Effector memory CD4-positive, alpha-beta T cell (primary cell): ENCODE measurements around the gene MEX3D.

Experiments used
- DNase-seq, 3 donors: peaks; one replicate each; pipeline ENCODE4 v3.0.0-alpha.2; 2020
- H3K27ac ChIP-seq: 2 replicates; pipeline ENCODE4 v1.7.0; 2013; ENCODE audit warnings: mild to moderate bottlenecking, low read length, moderate library complexity; ENCODE audit not compliant: insufficient read depth, poor library complexity, severe bottlenecking
- H3K27me3 ChIP-seq: replicated peaks from 2 replicates; pipeline ENCODE4 v1.7.0; 2013; ENCODE audit warnings: mild to moderate bottlenecking, low read length; ENCODE audit not compliant: insufficient read depth, control insufficient read depth, poor library complexity, severe bottlenecking
- H3K36me3 ChIP-seq: 2 replicates; pipeline ENCODE4 v1.7.0; 2013; ENCODE audit warnings: mild to moderate bottlenecking, low read length, moderate library complexity; ENCODE audit not compliant: control insufficient read depth, insufficient read depth
- H3K4me1 ChIP-seq: 2 replicates; pipeline ENCODE4 v1.7.0; 2013; ENCODE audit warnings: low read length, mild to moderate bottlenecking; ENCODE audit not compliant: control insufficient read depth, insufficient read depth, poor library complexity, severe bottlenecking
- H3K4me3 ChIP-seq: 2 replicates; pipeline ENCODE4 v1.7.0; 2013; ENCODE audit warnings: low read length, low read depth, mild to moderate bottlenecking; ENCODE audit not compliant: insufficient read depth, poor library complexity, severe bottlenecking
- H3K9me3 ChIP-seq: 2 replicates; pipeline ENCODE4 v1.7.0; 2013; ENCODE audit warnings: mild to moderate bottlenecking, low read length, moderate library complexity; ENCODE audit not compliant: control insufficient read depth

MEX3D gene

DNA sequence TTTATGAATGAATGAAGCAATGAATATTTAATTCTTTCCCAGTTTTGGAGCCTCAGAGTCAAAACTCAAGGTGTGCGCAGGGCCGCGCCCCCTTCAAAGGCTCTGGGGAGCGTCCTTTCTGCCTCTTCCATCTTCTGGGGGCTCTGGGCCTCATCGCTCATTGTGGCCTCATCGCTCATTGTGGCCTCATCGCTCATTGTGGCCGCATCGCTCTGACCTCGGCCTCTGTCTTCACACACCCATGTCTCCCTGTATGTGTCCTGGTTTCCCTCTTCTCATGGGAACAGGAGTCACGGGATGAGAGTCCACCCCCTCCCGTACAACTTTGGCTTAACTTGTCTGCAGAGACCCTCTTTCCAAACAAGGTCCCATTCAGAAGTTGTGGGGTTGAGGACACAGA lies 3.2 kb upstream of the MEX3D start:
- Histone ChIP-seq H3K36me3 (no peaks in the 10 kb centered on the region), H3K4me3 (no peak overlapping the region), H3K4me1 (peaks cover 8% of the 10 kb centered on the region), H3K27ac (no peak overlapping the region), H3K9me3 (no peaks in the 10 kb centered on the region), H3K27me3 (peaks cover 6% of the 10 kb centered on the region)
- DNase-seq, result no peak

DNA sequence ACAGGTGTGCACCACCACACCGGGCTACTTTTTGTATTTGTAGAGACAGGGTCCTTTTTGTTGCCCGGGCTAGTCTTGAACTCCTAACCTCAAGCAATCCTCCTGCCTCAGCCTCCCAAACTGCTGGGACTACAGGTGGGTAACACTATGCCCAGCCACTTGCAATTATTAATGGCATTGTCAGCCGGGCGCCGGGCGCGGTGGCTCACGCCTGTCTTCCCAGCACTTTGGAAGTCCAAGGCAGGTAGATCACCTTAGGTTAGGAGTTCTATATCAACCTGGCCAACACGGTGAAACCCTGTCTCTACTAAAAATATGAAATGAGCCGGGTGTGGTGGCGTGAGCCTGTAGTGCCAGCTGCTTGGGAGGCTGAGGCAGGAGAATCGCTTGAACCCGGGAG lies 2.7 kb upstream of the MEX3D start:
- Histone ChIP-seq H3K9me3 (no peaks in the 10 kb centered on the region), H3K4me1 (peaks cover 8% of the 10 kb centered on the region), H3K36me3 (no peaks in the 10 kb centered on the region), H3K4me3 (no peak overlapping the region), H3K27ac (no peak overlapping the region), H3K27me3 (peaks cover 6% of the 10 kb centered on the region)
- DNase-seq, result no peak

DNA sequence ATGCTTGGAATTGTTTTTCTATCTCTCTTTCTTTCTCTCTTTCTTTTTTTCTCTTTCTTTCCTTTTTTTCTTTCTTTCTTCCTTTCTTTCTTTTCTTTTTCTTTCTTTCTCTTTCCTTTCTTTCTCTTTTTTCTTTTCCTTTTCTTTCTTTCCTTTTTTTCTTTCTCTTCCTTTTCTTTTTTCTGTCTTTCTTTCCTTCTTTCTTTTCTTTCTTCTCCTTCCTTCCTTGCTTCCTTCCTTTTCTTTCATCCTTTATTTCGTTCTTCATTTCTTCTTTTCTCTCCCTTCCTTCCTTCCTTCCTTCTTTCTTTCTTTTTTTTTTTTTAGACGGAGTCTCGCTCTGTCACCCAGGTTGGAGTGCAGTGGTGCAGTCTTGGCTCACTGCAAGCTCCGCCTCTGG lies 1.9 kb upstream of the MEX3D start:
- DNase-seq, result no peak
- Histone ChIP-seq H3K27me3 (peaks cover 6% of the 10 kb centered on the region), H3K4me3 (no peak overlapping the region)

DNA sequence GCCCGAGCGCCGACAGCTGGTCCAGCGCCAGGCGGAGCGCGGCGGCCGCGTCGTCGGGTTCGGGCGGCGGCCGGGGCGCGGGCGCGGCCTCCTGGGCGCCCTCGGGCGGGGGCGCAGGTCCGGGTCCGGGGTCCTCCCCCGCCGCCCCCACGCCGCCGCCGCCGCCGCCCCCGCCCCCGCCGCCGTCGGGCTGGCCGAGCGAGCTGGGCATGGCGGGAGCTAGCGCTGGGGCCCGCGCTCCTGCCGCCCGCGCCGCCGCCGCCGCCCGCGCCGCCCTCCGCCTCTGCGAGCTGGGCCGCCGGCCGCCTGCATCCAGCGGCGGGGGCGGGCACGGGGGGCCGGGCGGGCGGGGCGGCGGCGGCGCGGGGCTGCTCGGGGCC lies 287 bp downstream of the MEX3D start:
- DNase-seq, result no peak

More for the DNA sequence above, 1.9 kb upstream of the MEX3D start:
- H3K36me3 ChIP-seq, result no peaks in the 10 kb centered on the region
- no peak overlapping the region for H3K27ac ChIP-seq
- H3K4me1 ChIP-seq, result peaks cover 8% of the 10 kb centered on the region
- H3K9me3 ChIP-seq, result no peaks in the 10 kb centered on the region

DNA sequence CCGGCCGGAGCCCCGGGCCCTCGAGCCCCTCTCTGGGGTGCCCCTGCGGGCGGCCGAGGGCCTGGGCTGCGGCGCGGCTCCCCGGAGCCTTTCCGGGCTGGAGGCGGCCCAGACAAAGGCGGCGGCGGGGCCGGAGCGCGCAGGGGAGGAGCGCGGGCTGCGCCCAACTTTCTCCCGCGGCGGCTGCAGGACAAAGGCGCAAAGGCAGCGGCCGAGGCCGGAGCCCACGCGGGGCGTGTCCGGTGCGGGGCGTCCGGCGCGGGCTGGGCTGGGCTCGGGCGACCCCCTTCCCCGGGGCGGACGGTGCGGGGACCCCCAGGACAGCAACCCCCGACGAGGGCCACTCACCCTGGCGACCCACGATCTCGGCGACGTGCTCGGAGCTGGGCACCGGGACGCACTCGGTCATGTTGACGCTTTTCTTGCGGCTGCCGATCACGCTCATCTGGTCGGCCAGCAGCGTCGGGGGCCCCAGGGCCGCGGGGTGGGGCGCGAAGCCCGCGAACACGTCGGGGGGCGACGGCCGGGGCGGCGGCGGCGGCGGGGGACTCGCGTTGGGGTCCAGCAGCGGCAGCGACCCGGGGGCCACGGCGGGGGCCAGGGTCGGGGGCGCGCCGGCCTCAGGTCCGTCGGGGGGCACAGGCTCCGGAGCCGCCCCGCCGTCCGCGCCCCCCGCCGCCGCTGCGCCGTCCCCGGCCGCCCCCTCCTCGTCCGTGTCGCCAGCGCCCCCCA lies 843 bp downstream of the MEX3D start:
- H3K27me3 ChIP-seq, result peaks cover 6% of the 10 kb centered on the region
- no peak for DNase-seq
- no peak overlapping the region for H3K27ac ChIP-seq
- H3K36me3 ChIP-seq, result no peaks in the 10 kb centered on the region
- peak overlapping the region; percentile 35 for H3K4me3 ChIP-seq
- H3K4me1 ChIP-seq, result peaks cover 8% of the 10 kb centered on the region
- H3K9me3 ChIP-seq, result no peaks in the 10 kb centered on the region

More for the DNA sequence above, 287 bp downstream of the MEX3D start:
- Histone ChIP-seq H3K4me3 (no peak overlapping the region), H3K27me3 (peaks cover 6% of the 10 kb centered on the region), H3K4me1 (peaks cover 8% of the 10 kb centered on the region), H3K9me3 (no peaks in the 10 kb centered on the region), H3K27ac (no peak overlapping the region), H3K36me3 (no peaks in the 10 kb centered on the region)

DNA sequence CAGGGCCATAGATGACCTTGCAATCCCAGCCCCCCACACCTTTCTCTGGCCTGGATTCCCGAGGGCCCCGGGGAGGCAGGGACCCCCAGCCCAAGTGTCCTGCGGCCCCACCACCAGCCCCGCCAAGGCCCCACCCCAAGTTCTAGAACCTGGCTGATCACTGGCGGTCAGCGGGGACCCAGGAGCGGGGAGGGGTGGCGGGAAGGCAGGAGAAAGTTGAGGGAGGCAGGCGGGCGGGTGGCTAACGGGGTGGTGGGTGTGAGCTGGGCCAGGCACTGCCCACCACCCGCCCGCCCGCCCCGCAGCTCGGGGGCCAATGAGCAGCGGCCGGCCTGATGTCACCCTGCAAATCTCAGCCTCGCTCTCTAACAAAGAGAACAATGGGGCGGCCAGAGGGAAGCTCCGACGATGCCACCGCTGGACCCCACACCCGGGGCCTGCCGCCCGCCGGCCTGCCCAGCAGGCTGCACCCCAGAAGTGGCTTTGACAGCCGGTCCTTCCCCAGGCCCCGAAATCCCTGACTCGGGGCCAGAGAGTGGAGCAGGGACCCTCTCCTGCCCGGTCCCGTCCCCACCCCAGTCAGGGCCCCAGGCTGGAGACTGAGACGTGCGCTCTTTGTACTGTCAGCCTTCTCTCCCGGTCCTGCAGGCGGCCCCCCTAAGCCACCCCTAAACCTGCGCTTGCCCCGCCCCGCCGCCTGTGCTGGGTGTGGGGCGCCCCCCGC lies 1.6 kb downstream of the MEX3D start:
- H3K9me3 ChIP-seq, result no peaks in the 10 kb centered on the region
- no peak overlapping the region for H3K4me3 ChIP-seq
- H3K4me1 ChIP-seq, result peaks cover 8% of the 10 kb centered on the region
- no peak for DNase-seq
- H3K36me3 ChIP-seq, result no peaks in the 10 kb centered on the region
- H3K27me3 ChIP-seq, result peaks cover 6% of the 10 kb centered on the region
- no peak overlapping the region for H3K27ac ChIP-seq

DNA sequence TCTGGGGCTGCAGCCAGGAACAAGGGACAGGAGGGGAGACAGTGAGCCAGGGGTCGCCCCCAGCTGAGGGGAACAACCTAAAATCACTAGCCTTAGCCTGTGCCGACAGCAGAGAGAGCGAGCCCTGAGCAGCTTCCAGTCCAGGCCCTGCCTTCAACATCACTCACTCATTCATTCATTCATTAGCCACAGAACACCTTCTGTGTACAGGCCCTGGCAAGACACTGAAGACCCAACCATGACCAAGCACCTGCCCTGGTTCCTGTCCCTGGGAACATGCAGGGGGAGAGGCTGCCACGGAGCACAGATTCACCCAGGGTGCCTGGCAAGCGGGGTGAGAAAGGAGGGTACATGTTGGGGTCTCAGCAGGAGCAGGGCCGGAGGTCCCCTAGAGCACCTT lies 4.9 kb downstream of the MEX3D start:
- no peak for DNase-seq
- Histone ChIP-seq H3K36me3 (no peaks in the 10 kb centered on the region), H3K27me3 (peaks cover 6% of the 10 kb centered on the region), H3K4me1 (peaks cover 2% of the 10 kb centered on the region), H3K9me3 (no peaks in the 10 kb centered on the region), H3K27ac (no peak overlapping the region), H3K4me3 (no peak overlapping the region)

DNA sequence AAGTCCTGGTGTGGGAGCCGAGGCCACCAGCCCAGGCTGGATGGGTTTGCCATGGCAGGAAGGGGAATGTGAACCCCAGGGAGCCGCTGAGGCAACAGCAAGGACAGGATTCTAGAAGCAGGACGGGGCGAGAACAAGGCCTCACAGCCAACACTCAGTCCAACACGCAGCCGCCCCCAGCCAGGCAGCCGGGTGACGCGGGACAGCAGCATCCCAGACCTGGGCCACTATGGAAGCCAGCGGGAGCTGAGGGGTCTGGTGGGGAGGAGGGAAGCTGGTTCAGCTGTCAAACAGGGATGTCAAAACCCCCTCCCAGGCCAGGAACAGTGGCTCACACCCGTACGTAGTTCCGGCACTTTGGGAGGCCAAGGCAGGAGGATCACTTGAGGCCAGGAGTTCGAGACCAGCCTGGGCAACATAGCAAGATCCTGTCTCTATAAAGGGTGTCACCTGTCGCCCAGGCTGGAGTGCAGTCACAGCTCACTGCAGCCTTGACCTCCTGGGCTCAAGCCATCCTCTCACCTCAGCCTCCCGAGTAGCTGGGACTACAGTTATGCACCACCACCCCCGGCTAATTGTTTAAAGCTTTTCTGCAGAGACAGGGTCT lies 6.8 kb downstream of the MEX3D start:
- Histone ChIP-seq H3K27me3 (no peaks in the 10 kb centered on the region), H3K4me1 (no peaks in the 10 kb centered on the region), H3K9me3 (no peaks in the 10 kb centered on the region), H3K27ac (no peak overlapping the region), H3K4me3 (no peak overlapping the region), H3K36me3 (no peaks in the 10 kb centered on the region)
- no peak for DNase-seq

DNA sequence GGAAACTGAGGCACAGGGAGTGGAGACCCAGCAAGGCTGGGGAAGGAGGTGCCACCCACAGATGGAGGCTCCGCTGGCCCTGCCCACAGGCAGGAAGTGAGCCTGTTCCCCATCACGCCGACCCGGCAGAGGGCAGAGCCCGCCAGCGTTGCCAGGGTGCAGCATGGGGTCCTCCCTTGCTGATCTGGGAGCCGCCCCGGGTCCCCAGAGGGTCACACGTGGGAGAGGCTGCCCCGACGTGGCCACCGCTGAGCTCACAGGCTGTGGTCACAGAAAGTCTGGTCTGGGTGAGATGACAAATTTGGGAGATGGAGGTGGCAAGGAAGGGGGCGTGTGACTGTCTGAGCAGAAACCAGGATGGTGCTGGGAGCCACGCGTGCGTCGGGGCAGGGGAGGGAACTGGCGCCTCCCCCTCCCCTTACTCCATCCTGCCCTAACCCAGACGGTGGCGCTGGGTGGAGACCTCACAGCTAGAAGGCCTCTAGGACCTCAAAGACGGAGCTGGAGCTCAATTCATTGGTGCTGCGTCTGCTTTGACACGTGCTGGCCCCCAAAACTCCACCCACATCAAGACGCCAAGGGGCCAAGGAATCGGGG lies 7.7 kb downstream of the MEX3D start:
- DNase-seq, result no peak
- Histone ChIP-seq H3K9me3 (no peaks in the 10 kb centered on the region), H3K27ac (no peak overlapping the region), H3K27me3 (no peaks in the 10 kb centered on the region), H3K4me1 (no peaks in the 10 kb centered on the region), H3K4me3 (no peak overlapping the region), H3K36me3 (no peaks in the 10 kb centered on the region)

DNA sequence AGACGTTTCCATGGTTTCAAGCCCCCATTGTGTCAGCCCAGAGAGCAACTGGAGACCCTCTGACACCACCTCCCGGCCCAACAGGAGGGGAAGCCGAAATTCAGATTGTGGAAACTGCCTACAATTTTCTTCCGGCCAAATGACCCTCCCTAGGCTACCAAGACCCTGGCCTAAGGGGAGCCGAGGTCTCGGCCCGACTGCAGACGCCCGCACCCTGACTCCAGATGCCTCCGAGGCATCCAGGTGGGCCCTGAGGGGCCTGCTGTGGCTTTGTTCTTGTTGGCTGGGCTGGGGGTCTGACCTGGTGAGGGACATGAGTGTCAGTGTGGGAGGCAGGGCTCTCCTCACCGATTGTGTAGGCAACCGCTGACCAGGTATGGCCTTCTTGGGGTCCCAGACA lies 9.6 kb downstream of the MEX3D start:
- Histone ChIP-seq H3K4me3 (no peak overlapping the region), H3K27ac (no peak overlapping the region), H3K4me1 (no peaks in the 10 kb centered on the region), H3K36me3 (no peaks in the 10 kb centered on the region), H3K27me3 (no peaks in the 10 kb centered on the region), H3K9me3 (no peaks in the 10 kb centered on the region)
- no peak for DNase-seq
